ENCODE measurements around the gene TEAD1.

The TEAD1 gene

DNA sequence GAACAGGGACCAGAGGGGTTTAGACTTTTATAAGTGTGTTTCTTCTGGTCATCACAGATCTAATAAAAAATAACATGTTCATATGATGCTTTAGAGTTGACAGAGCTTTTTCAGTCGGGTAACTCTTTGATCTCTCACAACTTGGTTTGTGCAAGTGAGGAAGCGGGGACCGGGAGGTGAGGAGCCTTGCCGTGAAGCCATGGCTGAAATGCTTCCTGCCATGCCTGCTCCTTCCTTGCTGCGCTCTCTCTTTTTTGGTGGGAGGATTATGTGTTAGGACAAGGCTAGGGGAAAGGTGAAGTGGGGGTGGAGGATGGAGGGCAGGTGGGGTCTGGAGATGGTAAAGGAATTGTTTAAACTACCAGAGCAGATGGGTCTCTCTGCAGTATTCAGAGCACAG, 23.8 kb downstream of the TEAD1 start:
- peak; percentile 28 for DNase-seq (ENCODE audit: low read depth)
- no peak overlapping the region for H3K4me3 ChIP-seq (ENCODE audit: low read depth, low read length)
- no peak for TF ChIP-seq CTCF (IDR thresholded peaks at IDR 0.05; ENCODE audit: insufficient read depth, low read depth, low read length, missing control alignments)

GRCh38 chr11:12701811-12702592, 27.8 kb downstream of the TEAD1 start:
- TF ChIP-seq CTCF (IDR thresholded peaks at IDR 0.05; ENCODE audit: insufficient read depth, low read depth, low read length, missing control alignments) = no peak
- H3K4me3 ChIP-seq (ENCODE audit: low read depth, low read length) = no peak overlapping the region
- no peak for DNase-seq (ENCODE audit: low read depth)

DNA sequence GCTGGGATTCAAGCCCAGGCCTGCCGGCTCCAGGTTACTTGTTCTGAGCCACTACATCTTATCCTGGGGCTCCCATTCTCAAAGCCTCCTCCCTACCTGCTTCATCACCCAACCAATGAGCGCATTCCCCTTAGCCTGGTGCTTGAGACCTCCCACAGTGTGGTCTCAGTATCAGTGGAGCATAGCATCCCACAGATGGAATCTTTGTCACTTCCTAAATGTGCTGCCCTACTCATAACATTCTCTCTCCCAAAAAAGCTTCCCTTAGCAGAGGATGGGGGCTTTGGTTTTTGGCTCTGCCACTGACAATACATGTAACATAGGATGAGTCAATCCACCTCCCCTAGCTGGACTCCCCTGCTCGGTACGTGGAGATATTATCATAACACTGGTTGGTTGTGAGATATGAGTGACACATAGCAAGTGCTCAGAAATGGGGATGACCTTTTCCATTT, 28.8 kb downstream of the TEAD1 start:
- DNase-seq (ENCODE audit: low read depth) = no peak
- TF ChIP-seq CTCF (IDR thresholded peaks at IDR 0.05; ENCODE audit: insufficient read depth, low read depth, low read length, missing control alignments) = no peak
- no peak overlapping the region for H3K4me3 ChIP-seq (ENCODE audit: low read depth, low read length)

GRCh38 chr11:12704049-12704448, 29.8 kb downstream of the TEAD1 start:
- no peak overlapping the region for H3K4me3 ChIP-seq (ENCODE audit: low read depth, low read length)
- TF ChIP-seq CTCF (IDR thresholded peaks at IDR 0.05; ENCODE audit: insufficient read depth, low read depth, low read length, missing control alignments) = no peak
- DNase-seq (ENCODE audit: low read depth) = peak; percentile 63

- TF ChIP-seq CTCF (IDR thresholded peaks at IDR 0.05; ENCODE audit: insufficient read depth, low read depth, low read length, missing control alignments) = no peak
- no peak for DNase-seq (ENCODE audit: low read depth)
- no peak overlapping the region for H3K4me3 ChIP-seq (ENCODE audit: low read depth, low read length)
These were observed 31.7 kb downstream of the TEAD1 start for GRCh38 chr11:12705874-12706273.

DNA sequence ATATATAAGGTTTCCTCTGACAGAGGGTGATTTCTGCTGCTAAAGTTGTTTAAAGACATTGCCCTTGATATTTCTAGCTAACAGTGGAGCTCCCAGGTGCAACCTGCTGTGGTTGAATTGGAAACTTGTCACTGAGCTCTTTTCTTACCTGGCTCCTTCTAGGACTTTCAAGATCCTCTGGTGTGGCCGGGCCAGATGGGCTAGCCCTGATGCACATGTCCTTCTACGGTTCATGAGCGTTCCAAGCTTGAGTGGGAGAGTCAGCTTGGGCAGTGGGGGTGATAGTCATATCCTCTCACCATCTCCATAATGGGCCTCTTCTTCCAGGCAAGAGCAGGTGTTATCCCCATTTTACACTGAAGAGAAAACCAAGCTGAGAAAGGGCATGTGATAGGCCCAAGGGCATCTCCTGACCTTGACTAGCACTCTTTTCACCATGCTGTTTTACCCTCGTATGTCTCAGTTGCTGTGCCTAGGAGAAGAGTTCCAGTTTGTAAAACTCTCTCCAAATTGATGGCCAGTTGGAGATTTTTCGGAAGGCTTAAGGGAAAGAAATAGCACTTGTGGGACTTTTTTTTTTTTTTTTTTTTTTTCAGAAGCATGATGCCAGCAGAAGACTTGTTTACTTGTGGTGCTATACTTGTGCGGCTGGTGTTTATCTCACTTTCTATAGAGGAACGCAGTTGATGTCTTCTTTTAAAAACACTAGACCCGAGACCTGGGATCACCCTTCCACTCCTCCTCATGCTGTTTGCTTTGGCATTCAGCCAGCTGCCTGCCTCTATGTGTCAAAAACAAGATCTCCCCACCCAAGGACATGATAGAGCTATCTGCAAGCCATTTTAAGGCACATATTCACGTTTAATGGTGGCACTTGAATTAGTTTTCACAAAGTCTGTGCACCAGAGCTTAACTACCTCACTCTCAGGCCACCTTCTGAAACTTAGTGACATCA, 32.6 kb downstream of the TEAD1 start:
- no peak overlapping the region for H3K4me3 ChIP-seq (ENCODE audit: low read depth, low read length)
- peak; percentile 76 for DNase-seq (ENCODE audit: low read depth)
- no peak for TF ChIP-seq CTCF (IDR thresholded peaks at IDR 0.05; ENCODE audit: insufficient read depth, low read depth, low read length, missing control alignments)

Data from GM12865 (cell line).